KG1 (cell line): ENCODE measurements around the gene COL4A3.

Source experiments
- DNase-seq: peaks from one replicate; lab custom pipeline; 2025; lab: John Stamatoyannopoulos, UW

COL4A3 gene

DNA sequence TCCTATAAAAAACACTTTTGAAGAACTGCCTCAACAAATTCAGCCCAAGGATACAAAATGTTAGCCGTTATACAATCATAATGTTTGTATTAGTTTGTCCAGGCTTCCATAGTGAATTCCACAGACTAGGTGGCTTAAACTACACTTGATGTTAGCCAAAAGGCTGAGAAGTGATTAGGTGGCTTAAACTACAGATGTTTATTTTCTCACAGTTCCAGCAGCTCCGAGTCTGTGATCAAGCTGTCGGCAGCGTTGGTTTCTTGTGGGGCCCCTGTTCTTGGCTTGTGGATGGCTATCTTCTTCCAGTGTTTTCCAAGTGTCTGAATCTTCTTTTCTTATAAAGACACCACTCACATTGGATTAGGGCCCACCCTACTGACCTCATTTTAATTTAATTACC, 129.1 kb downstream of the COL4A3 start:
- no peak for DNase-seq

DNA sequence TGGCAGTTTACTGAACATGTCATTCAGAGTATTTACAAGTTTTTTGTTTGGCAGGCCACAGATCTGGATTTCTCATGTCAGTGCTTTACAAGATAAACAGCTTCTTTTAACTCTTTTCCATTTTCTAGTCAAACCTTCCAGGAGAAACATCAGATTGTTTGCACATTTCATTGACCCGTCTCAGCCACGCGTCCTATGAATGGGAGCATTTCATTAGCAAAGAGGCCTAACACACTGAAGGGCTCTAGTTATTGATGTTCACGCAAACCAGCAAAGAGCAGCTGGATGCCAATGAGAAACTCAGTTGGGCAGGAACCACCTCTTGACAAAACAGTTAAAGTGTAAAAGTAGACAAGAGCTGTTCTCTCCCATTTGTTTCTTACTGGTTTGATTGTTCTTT, 131.4 kb downstream of the COL4A3 start:
- DNase-seq: no peak

DNA sequence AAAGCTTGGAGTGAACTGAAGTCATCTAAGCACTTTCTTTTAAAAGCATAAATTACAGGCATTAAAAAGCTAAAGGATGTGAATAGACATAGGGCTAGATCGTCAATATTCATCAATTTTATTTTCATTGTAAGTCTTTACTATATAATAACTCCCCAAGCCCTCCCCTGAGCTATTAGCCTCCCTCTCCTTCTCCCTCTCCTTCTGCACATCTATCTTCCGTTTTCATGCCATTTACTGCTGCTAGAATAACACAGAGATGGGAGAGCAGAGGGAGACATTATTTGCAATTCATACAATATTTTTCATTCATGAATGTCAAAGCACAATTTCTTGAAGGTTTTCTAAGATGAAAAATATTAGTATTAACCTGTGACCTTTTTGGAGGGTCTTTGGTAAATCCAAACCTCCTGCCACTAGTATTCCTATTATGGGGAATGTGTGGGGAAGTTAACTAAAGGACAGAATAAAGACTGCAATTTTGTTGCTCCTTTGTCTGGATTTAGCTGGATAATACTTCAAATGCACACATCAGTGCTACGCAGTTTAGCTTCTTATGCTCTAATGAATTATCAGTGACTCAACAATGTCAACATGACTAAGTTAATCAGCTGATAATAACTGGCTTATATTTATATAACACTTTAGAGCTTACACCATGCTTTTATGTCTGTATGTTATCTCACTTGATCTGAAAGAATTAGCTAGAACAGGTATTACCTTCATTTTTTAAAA, 132.4 kb downstream of the COL4A3 start:
- DNase-seq: no peak

DNA sequence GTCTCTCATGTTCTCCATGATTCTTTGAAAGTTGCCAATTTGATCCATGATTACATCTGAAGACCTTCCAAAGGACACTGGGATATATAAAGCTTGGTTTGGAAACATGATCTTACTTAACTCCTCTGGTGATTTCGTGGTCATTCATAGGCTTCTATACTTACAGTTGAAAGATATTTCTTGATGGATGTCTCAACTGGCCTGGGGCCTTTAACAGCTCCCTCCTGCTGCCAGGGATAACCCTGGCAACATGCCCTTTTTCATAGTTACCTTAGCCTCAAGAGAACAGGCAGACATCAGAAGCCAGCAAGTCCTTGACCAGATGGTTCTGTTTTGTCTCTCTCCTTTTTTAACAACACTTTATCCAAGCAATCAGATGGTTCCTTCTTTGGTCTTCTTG, 137.1 kb downstream of the COL4A3 start:
- no peak for DNase-seq

DNA sequence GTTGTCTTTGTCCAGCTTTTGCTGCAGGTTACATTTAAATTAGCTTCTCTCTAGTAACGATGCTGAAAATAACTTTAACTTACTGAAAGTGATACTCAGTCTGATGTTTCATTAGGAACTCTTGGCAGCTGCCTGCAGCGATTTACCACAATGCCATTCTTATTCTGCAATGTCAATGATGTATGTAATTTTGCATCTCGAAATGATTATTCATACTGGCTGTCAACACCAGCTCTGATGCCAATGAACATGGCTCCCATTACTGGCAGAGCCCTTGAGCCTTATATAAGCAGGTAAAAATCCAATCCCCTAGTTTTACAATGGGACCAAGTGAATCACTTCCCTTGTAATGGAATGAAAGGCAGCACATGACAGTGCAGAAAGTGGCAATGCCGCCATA, 144.4 kb downstream of the COL4A3 start:
- no peak for DNase-seq

DNA sequence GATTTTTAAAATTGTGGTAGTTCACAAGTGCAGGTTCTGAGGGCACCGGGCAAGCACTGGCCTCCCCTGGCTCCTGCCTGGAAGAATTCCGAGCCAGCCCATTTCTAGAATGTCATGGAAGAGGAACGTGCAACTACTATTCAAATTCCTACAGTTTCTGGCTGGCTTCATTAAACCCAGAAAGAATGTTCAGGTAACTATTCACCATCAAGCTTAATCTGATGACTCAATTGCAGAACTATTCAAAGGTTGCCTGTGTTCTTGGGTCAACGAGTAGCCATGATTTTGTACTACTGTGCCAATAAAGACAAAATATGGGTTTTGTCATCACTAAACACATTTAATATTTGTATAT, 146.3 kb downstream of the COL4A3 start:
- no peak for DNase-seq

DNA sequence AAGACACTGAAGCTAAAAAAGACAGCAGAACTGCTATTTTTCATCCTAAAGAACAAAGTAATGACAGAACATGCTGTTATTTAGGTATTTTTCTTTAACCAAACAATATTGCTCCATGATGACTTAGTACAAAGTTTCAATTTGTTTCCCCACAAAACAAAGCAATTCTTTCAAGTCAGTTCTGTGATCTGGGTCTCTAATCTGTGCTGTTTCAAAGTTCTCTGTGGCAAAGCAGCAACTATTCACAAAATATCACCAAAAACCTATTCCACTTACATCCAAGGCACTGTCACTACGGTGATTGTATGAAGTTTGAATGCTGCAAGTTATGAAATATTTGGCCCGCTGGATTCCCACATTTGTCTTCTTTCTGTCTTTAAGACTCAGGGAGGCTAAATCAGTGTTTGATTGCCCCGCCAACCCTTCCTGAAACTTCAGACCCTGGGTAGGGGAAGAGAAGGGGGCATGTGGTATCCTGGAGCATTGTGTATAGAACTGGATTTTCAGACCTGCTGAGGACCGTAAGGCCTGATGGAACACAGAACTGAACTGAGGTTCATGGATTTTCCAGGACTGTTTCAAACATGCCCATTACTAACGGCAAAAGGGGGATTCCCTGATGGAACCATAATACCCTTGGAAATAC, 147.6 kb downstream of the COL4A3 start:
- no peak for DNase-seq

DNA sequence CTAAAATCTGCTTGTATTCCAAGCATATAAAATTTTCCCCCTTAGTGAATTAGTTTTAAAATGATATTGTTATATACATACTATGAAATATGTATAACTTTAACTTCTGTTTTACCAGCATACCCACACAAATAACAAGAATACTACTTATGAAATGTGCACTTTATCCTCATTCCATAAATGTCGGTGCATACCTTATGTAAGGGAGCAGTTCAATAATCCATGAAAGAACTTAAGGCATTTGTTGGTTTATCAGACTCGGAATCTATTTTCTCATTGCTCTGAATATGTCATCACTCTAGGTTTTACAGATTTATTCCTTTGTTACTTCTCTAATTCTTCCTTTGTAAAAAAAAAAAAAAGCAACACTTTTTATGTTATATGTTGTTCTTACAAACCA, 148.2 kb downstream of the COL4A3 start:
- DNase-seq: no peak

DNA sequence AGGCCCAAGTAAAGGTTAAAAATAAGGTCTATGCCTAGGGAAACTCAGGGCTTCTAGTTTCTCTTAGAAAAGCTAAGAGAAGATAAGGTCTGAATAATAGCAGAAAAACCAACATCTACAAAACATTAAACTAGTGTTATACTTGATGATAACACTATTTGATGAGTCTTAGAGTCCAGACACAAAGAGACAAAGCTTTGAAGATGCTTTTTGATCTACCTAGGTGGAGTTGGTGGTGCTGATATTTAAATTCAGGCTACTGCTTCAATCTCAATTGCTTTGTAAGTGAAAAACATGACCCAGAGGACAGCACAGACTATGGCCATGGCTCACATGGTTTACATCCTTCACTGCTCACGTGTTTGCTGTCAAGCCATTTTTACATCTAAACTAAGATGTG, 148.9 kb downstream of the COL4A3 start:
- no peak for DNase-seq

DNA sequence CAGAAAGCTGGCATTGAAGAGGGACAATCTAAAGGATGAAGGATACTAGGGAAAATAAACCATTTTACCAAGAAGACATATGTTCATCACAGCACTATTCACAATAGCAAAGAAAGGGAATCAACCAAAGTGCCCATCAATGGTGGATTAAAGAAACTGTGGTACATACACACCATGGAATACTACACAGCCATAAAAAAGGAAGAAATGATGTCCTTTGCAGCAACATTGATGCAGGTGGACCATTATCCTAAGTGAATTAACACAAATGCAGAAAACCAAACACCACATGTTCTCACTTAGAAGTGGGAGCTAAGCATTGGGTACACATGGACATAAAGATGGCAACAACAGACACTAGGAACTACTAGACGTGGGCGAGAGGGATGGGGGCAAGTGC, 153.4 kb downstream of the COL4A3 start:
- DNase-seq: no peak

DNA sequence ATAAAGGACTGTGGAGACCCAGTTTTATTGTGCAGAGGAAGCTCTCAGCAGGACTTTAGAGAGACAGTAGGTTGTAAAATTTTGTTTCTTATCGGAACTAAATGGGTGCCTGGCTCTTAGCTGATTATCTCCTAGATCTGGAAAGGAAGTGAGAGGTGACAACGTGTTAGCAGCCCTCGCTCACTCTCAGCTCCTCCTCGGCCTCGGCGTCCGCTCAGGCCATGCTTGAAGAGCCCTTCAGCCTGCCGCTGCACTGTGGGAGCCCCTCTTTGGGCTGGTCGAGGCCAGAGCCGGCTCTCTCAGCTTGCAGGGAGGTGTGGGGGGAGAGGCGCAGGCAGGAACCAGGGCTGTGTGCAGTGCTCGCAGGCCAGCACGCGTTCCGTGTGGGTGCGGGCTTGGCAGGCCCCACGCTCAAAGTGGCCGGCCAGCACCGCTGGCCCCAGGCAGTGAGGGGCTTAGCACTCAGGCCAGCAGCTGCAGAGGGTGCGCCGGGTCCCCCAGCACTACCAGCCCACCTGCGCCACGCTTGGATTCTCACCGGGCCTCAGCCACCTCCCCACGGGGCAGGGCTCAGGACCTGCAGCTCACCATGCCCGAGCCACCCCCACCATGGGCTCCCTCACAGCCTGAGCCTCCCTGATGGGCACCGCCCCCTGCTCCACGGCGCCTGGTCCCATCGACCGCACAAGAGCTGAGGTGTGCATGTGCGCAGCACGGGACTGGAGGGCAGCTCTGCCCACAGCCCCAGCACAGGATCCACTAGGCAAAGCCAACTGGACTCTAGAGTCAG, 156.1 kb downstream of the COL4A3 start:
- DNase-seq: no peak

DNA sequence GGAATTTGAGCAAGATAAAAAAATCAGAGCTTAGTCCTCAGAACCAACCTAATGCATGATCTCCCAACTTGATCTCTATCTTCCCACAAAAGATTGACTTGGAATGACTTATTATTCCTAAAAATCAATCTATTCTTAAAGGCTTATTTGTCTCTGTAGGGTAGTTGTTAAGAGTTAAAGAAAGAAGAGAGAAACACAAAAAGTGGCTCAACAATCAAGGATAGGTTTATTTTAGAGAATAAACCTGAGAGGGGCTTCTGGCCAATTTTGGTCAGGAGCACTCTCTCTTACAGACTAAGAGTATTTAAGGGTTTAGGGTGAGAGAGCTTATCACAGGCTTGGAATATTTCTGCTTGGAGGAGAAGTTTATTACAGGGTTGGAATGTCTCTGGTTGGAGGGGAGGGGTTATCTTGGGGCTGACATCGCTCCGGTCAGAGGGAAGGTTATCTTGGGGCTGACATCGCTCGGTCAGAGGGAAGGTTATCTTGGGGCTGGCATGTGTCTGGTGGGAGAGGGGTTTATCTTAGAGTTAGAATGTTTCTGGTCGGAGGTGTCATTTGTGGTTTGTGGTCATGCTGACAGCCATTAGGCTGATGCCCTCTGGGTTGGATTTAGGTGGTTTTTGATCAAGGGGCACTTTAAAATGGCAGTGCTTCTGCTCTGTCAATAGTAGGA, 158.2 kb downstream of the COL4A3 start:
- DNase-seq: no peak

DNA sequence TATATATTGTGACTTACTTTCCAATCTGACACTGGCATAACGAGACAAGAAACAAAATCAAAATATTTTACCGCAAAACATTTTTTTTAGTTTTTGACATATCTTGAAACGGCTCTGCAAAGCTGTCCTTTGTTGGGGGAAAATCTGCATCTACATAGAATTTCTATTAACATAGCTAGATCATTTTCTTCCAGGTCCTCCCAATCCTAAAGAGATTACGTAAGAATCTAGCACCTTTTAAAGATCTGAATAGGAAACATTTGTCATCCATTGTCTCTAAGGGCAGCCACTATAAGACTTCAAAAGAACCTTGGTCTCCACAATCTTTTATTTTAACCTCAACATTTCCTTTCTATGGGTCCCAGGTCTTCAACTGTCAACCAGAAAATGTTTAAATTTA, 159.4 kb downstream of the COL4A3 start:
- no peak for DNase-seq

DNA sequence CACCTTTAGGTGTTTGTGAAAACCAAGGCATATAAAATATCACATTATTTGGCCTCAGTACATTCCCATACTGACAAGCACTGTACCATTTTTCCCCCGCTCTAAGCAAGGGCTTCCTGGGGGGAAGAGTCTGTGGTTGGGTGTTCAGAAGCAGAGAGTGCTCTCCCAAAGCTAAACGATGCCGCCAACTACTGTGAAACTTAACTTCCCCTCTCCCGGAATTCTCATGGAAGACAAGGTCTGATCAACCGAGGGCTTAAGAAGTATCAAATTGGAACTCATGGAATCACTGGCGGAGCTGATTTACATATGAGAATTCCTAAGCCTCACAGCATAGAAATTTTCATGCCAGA, 160.2 kb downstream of the COL4A3 start:
- DNase-seq: no peak

DNA sequence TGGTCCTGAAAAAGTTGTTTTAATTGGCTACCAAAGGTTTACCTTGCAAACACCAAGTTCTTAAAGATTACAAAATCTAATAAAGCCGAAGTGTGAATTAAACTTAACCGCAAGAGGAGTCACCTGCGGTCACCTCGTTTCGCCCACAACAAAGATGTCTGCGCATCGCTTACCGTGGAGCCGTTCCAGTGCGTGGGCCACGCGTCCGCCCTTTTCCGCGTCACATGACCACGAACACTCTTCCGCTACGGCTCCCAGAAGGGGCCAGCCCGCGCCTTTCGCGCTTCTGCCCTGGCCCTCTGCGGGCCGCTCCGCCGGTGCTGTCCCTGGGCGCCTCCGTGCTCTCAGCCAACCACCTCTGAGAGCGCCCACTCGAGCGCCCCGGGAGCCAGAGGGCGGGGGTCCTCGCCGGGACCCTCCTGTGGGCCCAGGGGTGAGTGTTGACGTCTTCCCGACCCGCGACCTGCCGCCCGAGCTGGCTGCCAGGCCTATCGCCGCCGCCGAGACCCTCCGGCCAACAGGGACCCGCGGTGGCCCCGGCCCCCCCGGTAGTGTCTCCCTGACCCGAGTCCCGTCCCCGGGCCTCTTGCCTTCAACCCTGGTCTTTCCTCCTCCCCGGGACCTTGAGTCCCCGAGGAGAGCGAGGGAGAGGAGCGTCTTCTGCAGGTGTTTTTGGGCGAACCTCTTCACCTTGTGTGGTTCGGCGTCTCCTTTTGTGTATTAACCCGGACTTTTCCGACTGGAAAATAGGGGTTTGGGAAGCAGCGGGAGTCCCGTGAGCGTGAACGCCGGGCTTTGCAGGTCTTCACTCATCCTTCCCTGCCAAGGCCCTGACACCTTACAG, 160.8 kb downstream of the COL4A3 start, which contains the start of gene MFF:
Gene MFF (plus strand): TSS at position 257 of the 844 bp plus-strand sequence. CDS start 5,415 bp downstream, outside the sequence.
- DNase-seq: peak; percentile 79

DNA sequence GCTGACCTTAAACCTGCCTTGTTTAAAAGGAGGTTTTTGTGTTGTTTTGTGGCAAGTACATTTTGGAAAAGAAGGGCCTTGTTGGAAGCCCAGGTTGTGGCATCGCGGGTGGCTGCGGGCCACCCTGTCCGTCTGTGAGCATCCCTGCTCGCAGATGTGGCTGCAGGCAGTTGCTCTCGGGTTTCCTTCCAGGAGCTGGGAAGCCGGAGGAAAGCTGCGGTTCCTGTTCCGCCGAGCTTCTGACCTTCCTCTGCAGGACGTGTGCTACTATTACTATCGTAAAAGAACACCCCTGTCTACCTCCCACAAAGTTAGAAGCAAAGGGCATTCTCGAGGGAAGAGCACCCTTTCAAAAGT, 161.4 kb downstream of the COL4A3 start:
- no peak for DNase-seq

DNA sequence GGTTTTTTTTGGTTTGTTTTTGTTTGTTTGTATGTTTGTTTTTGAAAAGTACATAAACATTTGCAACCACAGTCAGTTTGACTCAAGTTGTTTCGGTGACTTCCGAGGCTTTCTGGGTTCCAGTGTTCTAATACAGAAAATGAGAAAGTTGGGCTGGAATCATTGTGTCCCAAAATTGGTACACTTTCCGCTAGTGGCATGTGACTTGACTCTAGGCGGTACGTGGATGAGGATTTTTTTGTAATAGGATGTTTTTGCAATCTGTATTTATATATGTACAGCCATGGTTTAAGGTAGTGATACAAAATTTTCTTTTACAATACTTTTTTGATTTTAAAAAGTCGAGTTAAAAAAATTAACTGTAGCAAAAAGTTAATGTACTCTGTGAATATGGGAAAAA, 162.4 kb downstream of the COL4A3 start:
- DNase-seq: no peak

DNA sequence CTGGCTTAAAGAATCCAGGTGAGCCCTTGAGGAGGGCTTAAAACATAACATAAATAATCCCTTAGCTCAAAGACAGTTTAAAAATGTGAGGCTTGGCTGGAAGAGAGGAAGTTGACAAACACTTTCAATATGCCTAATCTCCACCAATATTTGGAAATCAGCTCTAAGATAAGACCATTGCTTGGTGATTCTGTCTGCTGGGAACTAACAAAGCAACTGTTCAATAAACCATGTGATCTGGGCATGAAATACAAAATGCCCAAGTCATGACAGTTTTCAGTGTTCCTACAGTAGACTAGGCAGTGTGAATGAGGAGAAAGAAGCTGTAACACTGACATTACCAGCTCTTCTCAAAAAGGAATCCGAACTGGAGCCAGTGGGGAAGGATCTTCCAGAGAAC, 171.3 kb downstream of the COL4A3 start:
- DNase-seq: no peak

DNA sequence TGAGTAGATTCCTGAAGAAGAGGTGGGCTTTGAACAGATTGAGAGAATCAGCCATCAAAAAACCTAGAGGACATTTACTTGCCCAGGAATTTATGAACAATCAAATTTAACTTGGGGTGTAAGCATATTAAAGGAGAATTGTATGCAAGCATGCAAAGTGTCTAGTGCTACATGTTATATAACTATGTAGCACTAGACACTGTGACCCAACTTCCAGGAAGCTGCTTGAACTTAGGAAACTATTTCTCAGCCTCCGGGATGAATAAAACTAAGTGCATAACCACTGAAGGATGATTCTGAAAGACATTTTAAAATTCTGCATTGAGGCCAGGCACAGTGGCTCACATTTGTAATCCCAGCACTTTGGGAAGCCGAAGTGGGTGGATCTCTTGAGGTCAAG, 173.0 kb downstream of the COL4A3 start:
- no peak for DNase-seq

DNA sequence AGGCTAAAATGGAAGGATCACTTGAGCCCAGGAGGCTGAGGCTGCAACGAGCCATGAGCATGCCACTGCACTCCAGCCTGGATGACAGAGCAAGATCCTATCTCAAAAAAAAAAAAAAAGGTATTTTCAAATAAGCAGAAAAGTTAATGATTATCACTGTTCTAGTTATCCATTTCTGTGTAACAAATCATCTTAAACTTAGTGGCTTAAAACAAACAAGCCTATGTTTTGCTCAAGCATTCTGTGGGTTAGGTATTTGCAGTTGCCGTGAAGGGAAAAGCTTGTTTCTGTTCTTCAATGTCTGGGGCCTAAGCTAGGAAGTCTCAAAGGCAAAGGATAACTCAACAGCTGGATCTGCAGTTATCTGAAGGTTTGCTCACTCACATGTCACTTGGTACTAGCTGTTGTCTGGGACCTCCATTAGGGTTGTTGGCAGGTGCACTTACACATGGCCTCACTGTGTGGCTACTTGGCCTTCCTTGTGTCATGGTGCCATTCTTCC, 174.7 kb downstream of the COL4A3 start:
- no peak for DNase-seq

DNA sequence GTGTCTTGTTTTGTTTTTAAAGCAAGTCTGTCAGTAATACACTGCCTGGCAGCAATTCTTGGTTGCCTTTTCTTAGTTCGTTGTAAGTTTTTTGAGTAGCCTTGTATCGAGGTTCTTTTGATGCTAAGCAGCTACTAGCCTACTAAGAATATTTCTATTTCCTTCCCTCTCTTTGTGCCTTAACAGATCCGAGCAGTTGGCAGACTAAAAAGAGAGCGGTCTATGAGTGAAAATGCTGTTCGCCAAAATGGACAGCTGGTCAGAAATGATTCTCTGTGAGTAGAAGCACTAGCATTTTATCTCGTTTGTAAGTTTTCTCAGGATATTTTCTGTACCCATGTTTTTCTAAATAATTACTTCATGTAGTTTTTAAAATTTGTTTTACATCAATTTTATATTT, 175.7 kb downstream of the COL4A3 start:
- DNase-seq: no peak

DNA sequence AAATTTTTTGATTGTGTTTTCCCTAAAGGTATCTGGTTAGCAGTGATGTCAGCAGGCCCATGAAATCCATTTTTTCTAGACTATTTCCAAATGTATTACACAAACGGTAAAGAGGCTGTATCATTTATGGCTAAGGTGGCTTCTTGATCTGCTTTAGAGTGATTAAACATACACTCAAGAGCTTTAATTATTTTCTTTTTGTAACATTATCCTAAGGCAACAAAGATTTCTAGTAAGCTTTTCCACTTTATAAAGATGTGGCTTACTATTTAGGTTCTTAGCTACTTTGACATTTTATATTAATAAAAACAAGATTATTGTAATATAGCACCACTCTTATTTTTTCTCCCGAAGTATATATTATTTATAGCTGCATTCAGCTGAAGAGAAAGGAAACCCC, 177.1 kb downstream of the COL4A3 start:
- DNase-seq: no peak
